ENCODE data around the gene LRRTM3. TPM values are rescaled to one million over a fixed set of nuclear protein-coding genes. Genes with fewer than 3 reads are reported as not detected.

LRRTM3 gene
- total RNA-seq, 2 donors from 2014 or later, result 0.14 TPM; not detected in 1

GRCh38 chr10:66980246-66980815 is 54.5 kb downstream of the LRRTM3 start:
- Histone ChIP-seq H3K27me3 (replicated peaks; ENCODE audit: insufficient read depth) (no peaks in the 10 kb centered on the region), H3K9me3 (no peaks in the 10 kb centered on the region), H3K4me1 (ENCODE audit: control insufficient read depth in 1 of 2, low read depth in 2 of 2) (no peaks in the 10 kb centered on the region), H3K4me3 (no peak overlapping the region), H3K27ac (no peak overlapping the region), H3K36me3 (no peaks in the 10 kb centered on the region)
- TF ChIP-seq CTCF (IDR thresholded peaks at IDR 0.05), result no peak
- no peak for DNase-seq (ENCODE audit: low spot score)
- ATAC-seq (ENCODE audit: insufficient number of reproducible peaks, low FRiP score, low read depth), result no peak

DNA sequence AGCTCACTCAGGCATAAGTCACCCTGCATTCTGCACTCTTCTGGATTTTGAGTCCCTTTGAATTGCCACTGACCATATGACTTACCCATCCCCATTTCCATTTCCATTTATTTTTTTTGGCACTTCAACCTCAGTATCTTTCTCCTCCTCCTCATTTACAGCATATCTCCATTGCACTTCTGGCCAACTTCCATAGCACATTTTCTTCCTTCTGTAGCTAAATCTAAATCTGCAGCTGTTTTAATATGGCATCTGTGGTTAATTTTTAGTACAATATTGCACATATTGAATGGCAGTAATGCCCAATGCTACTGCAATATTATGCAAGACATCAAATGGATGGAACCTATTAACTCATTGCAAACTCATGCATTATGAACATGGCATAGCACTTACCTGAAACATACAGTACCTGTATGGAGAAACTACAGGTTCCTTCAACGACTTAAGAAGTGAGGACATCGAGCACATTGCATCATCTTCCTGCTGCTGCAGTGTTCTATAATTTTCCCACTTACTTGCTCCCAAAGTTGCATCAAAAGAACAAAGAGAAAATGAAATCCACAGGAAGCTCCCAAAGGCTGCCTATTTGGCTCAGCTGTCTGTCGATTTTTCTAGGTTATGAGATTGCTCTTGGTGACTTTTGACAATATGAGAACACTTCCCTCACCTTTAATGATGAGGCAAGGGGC is 55.7 kb downstream of the LRRTM3 start:
- Histone ChIP-seq H3K9me3 (no peaks in the 10 kb centered on the region), H3K27me3 (replicated peaks; ENCODE audit: insufficient read depth) (no peaks in the 10 kb centered on the region), H3K27ac (no peak overlapping the region), H3K4me3 (no peak overlapping the region), H3K4me1 (ENCODE audit: control insufficient read depth in 1 of 2, low read depth in 2 of 2) (no peaks in the 10 kb centered on the region), H3K36me3 (no peaks in the 10 kb centered on the region)
- ATAC-seq (ENCODE audit: insufficient number of reproducible peaks, low FRiP score, low read depth), result no peak
- no peak for TF ChIP-seq CTCF (IDR thresholded peaks at IDR 0.05)
- DNase-seq (ENCODE audit: low spot score), result no peak

GRCh38 chr10:66982053-66982420 is 56.2 kb downstream of the LRRTM3 start:
- no peak for DNase-seq (ENCODE audit: low spot score)
- no peak for ATAC-seq (ENCODE audit: insufficient number of reproducible peaks, low FRiP score, low read depth)
- H3K4me1 ChIP-seq (ENCODE audit: control insufficient read depth in 1 of 2, low read depth in 2 of 2), result no peaks in the 10 kb centered on the region
- TF ChIP-seq CTCF (IDR thresholded peaks at IDR 0.05), result no peak
- no peaks in the 10 kb centered on the region for H3K9me3 ChIP-seq
- no peaks in the 10 kb centered on the region for H3K36me3 ChIP-seq
- H3K27ac ChIP-seq, result no peak overlapping the region
- H3K4me3 ChIP-seq, result no peak overlapping the region
- H3K27me3 ChIP-seq (replicated peaks; ENCODE audit: insufficient read depth), result no peaks in the 10 kb centered on the region

DNA sequence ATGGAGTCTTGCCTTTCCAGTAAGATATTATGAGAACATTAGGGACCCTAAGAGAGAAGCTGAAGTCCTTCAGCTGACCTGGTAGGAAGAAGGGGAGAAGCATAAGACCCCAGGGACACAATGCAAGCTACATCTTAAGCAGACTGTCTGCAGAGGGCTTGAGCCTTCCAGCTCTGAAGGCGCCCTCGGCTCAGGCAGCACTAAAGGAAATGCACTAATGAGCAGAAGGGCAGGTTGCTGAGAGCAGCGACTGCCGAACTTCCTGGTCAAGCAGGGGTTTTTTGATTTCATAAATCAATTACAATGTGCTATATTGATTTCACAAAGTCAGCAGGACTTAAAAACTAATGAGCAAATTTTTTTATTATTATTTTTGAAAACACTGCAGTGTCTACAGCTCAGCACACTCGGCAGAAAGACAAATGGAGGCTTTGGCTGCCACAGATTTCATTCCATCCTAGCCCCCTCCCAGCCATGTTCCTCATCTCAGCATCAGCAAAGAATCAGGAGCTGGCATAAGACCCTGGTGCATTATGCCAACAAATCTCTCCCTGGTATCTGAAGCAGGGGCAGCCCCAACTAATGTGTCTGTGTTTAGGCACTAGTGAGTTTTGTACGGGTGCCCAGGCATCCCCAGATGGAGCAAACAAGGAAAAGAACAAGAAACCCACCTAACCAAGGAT is 57.1 kb downstream of the LRRTM3 start:
- Histone ChIP-seq H3K4me3 (no peak overlapping the region), H3K9me3 (no peaks in the 10 kb centered on the region), H3K27ac (no peak overlapping the region), H3K27me3 (replicated peaks; ENCODE audit: insufficient read depth) (no peaks in the 10 kb centered on the region), H3K4me1 (ENCODE audit: control insufficient read depth in 1 of 2, low read depth in 2 of 2) (no peaks in the 10 kb centered on the region), H3K36me3 (no peaks in the 10 kb centered on the region)
- TF ChIP-seq CTCF (IDR thresholded peaks at IDR 0.05), result no peak
- DNase-seq (ENCODE audit: low spot score), result no peak
- ATAC-seq (ENCODE audit: insufficient number of reproducible peaks, low FRiP score, low read depth), result no peak

GRCh38 chr10:66983475-66983818 is 57.6 kb downstream of the LRRTM3 start:
- no peaks in the 10 kb centered on the region for H3K27me3 ChIP-seq (replicated peaks; ENCODE audit: insufficient read depth)
- no peak overlapping the region for H3K27ac ChIP-seq
- TF ChIP-seq CTCF (IDR thresholded peaks at IDR 0.05), result no peak
- H3K36me3 ChIP-seq, result no peaks in the 10 kb centered on the region
- no peaks in the 10 kb centered on the region for H3K4me1 ChIP-seq (ENCODE audit: control insufficient read depth in 1 of 2, low read depth in 2 of 2)
- DNase-seq (ENCODE audit: low spot score) (no peak), ATAC-seq (ENCODE audit: insufficient number of reproducible peaks, low FRiP score, low read depth) (no peak)
- H3K4me3 ChIP-seq, result no peak overlapping the region
- no peaks in the 10 kb centered on the region for H3K9me3 ChIP-seq

Measured in thoracic aorta (tissue), 2 donors.